IPS-18c (cell line): ENCODE results near the gene ZNF175.
"Not testable (repeated sequence)": the region's sequence is repeated elsewhere in the genome, so short reads cannot be mapped to it uniquely, and the experiment has no call there.

Experiments
- H3K4me3 ChIP-seq: 2 replicates; pipeline ENCODE4 v1.7.0; 2013; ENCODE audit warnings: low read depth, mild to moderate bottlenecking, low read length, moderate library complexity; ENCODE audit not compliant: insufficient read depth
- H3K9me3 ChIP-seq: one replicate; pipeline ENCODE4 v1.6.1; 2013; ENCODE audit warnings: mild to moderate bottlenecking, low read length, moderate library complexity; ENCODE audit not compliant: control insufficient read depth, insufficient read depth

The ZNF175 gene

DNA sequence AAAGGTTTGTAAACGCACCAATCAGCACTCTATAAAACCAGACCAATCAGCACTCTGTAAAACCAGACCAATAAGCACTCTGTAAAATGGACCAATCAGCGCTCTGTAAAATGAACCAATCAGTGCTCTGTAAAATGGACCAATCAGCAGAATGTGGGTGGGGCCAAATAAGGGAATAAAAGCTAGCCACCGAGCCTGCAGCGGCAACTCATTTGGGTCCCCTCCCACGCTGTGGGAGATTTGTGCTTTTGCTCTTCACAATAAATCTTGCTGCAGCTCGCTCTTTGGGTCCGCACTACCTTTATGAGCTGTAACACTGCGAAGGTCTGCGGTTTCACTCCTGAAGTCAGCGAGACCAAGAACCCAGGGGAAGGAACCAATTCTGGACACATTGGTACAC, 28.0 kb downstream of the ZNF175 start:
- Histone ChIP-seq H3K9me3 (no peaks in the 10 kb centered on the region), H3K4me3 (no peak overlapping the region)

GRCh38 chr19:51600940-51601580, 30.0 kb downstream of the ZNF175 start:
- Histone ChIP-seq H3K4me3 (no peak overlapping the region), H3K9me3 (no peaks in the 10 kb centered on the region)

DNA sequence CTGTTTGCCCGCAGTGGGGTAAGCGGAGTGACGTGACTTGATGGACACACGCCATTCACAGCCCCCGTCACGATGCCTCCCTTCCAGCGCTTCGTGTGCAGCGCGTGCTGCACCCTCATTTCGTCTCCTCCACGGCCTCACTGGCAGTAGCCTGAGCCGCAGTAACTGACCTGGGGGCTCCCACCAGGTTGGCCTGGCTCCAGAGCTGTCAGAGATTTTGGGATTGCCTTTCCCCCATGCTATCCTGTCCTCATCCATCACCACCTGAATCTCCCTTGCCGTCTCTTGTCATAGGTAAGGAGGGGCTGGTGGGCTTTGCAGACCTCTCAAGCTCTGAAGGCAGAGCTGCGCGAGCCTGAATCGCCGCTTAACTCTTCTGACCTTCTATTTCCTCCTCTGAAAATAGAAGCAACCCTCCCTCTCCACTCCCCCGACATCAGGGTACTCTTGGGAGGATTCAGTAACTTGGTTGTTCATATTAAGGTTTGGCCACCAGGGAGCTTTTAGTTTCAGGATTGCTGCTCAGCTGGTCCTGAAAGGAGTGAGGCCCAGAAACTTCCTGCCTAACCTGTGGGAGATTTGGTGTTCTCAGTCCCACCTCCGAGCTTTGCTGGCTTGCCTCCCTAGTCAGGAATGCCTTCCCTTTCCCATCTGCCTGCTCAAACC, 31.2 kb downstream of the ZNF175 start:
- Histone ChIP-seq H3K9me3 (no peaks in the 10 kb centered on the region), H3K4me3 (no peak overlapping the region)

- H3K4me3 ChIP-seq = no peak overlapping the region
- no peaks in the 10 kb centered on the region for H3K9me3 ChIP-seq
Measured at GRCh38 chr19:51607077-51607476, 36.0 kb downstream of the ZNF175 start.

DNA sequence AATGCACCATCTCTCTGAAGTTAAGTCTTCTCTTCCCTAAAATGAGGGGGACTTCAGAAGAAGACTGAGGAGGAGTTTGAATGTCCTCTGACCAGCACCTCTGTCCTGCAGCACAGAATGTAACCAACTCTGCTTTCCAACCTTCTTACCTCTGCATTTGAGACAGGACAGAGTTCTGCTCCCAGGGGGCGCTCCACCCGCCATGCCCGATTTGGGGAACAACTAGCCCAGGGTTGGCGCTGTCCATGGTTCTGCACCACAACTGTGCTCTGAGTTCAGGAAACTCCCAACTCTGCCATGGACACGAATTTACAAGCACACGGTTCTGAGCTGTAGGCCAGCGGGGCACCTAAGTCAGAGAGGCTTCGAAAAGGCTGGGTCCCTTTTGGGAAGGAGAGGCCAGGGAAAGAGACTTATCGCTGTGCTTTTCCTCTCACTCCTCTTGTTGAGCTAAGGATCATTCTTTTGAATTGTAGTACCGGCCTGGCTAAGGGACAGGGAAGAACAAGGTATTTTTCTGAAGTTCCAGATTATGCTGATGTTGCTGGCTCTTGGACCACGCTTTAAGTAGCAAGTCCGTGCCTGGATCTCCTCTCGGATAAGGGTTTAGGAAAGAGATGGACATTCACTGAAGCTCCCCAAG, 37.0 kb downstream of the ZNF175 start:
- Histone ChIP-seq H3K4me3 (no peak overlapping the region), H3K9me3 (no peaks in the 10 kb centered on the region)

DNA sequence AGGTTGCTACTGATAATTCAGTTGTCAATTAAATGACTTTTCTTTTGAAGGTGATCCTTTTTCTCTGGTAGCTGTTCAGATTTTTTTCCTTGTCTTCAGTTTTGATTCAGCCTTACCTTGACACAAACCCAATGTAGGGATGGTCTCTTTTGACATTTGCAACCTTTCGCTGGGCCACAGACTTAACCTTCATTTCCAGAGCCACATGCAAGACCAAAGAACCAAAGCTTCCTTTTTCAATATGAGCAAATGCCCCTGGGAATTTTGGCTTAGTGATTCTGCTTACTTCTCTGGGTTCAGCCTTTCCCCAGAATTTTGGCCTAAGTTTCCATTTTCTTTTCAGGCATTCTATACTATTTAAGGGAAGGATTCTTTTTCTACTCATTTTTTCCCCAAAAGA, 39.5 kb downstream of the ZNF175 start:
- H3K9me3 ChIP-seq = no peaks in the 10 kb centered on the region
- H3K4me3 ChIP-seq = no peak overlapping the region

DNA sequence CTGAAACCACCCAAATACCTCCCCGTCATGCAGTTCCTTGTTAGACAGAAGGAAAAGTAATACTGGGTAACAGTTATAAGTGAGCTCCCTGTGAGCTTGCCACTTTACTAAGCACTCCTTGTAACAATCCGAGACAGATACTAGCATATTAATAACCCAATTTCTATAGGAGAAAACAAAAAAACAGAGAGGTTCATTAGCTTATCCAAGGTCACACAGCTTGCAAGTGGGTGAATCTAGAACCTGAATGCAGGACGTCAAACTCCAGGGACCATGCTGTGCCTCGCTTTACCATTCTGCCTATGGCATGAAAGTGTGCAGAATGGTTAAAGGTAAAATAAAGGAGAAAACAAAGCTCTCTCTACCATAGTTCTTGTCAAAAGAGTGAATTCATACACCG, 43.7 kb downstream of the ZNF175 start:
- Histone ChIP-seq H3K4me3 (no peak overlapping the region), H3K9me3 (no peaks in the 10 kb centered on the region)

- no peak overlapping the region for H3K4me3 ChIP-seq
- H3K9me3 ChIP-seq = no peaks in the 10 kb centered on the region
Measured at GRCh38 chr19:51615991-51616390, 44.9 kb downstream of the ZNF175 start.

DNA sequence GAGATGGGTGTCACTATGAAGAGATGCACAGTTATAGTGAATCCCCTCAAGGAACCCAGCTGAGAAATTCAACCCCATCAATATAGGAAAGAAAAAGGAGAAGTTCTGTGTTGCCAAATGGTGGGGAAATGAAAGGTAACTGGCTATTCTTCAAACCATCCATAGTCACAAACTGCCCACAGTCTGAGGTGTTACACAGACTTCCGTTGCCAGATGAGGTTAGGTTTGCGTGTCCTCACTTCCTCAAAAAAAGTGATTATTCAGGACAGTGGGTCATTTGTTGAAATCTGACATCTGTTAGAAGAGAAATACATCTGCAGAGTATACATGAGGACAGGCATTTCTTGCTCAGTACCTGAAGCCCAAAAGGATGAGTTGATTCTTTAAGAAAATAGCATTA, 50.1 kb downstream of the ZNF175 start:
- no peaks in the 10 kb centered on the region for H3K9me3 ChIP-seq
- H3K4me3 ChIP-seq = no peak overlapping the region

DNA sequence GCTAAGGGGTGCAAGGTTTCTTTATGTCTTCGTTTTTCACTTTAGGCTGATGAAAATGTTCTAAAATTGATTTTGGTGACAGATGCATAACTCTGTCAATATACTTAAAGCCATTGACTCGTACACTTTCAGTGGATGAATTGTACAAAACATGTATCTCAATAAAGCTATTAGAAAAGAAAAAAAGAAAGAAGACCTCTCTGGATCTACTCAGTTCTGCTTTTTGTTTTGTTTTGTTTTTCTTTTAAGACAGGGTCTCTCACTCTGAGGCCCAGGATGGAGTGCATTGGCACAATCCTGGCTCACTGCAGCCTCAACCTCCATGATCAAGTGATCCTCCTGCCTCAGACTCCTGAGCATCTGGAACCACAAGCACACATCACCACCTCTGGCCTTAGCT, 55.6 kb downstream of the ZNF175 start:
- no peak overlapping the region for H3K4me3 ChIP-seq
- H3K9me3 ChIP-seq = no peaks in the 10 kb centered on the region

DNA sequence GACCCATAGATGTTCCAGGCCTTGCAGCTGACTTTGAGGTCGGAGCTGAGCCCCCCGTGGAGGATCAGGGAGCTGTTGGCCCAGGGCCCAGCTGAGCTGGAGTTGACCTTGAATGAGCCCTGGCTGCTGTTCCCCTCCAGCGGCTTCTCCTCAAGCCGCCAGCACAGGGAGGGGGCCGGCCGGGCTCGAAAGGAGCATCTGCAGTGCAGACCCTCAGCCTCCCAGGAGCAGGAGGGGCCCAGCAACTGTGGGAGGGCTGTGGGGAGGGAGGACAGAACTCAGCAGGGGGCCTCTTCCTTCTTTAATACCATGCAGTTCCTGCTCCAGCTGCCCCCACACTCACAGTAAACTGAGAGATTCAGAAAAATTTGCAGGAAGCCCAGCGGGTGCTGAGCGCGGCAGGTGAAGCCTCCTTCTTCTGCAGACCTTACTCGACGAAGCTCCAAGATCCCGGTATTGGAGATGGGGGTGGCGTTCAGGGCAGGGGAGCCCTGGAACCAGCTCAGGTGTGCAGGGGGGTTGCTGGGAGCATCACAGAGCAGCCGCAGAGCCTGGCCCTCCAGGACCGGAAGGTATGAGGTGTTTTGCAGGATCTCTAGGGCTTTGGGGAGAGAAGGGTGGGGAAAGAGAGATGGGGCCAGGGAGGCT, 56.5 kb downstream of the ZNF175 start:
- no peaks in the 10 kb centered on the region for H3K9me3 ChIP-seq
- no peak overlapping the region for H3K4me3 ChIP-seq

DNA sequence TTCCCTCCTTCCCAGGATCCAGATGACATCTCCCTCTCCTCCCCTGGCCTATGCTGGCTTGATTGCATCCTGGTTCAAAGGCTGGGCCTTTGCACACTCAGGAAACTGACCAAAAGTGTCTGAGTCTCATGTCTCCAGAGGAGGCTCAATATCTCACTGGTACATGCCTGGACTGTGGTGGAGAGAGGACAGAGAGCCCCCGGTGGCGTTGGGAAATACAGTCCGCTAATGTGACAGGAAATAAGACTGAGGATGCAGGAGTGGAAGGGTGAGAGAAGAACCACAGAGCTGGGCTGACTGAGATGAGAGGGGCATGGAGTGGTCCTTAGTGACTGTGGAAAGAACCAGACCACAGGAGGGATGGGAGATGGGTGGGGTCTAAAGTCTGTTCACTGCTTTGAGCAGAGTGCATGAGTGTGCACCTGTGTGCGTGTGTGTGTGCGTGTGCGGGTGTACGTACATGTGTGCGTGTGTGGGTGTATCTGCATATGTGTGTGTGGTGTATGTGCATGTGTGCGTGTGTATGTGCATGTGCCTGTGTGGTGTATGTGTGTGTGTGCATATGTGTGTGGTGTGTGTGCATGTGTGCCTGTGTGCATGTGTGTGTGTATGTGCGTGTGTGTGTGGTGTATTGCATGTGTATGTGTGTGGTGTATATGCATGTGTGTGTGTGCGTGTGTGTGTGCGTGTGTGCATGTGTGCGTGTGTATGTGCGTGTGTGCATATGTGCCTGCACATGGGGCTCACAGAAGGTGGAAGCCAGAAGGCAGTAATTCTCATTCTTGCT, 57.3 kb downstream of the ZNF175 start:
- Histone ChIP-seq H3K4me3 (no peak overlapping the region), H3K9me3 (no peaks in the 10 kb centered on the region)

- not testable (repeated sequence) for H3K4me3 ChIP-seq, H3K9me3 ChIP-seq
Measured at GRCh38 chr19:51630315-51630714, 59.2 kb downstream of the ZNF175 start, which contains the start of gene SIGLEC5. TSS of gene SIGLEC5 (minus strand) at chr19:51630401. CDS start at chr19:51630335, 66 bp downstream.

GRCh38 chr19:51632126-51632525, 61.0 kb downstream of the ZNF175 start:
- peaks cover 4% of the 10 kb centered on the region for H3K9me3 ChIP-seq
- no peak overlapping the region for H3K4me3 ChIP-seq

- Histone ChIP-seq H3K9me3 (peaks cover 4% of the 10 kb centered on the region), H3K4me3 (no peak overlapping the region)
Measured at GRCh38 chr19:51637362-51637978, 66.4 kb downstream of the ZNF175 start.

DNA sequence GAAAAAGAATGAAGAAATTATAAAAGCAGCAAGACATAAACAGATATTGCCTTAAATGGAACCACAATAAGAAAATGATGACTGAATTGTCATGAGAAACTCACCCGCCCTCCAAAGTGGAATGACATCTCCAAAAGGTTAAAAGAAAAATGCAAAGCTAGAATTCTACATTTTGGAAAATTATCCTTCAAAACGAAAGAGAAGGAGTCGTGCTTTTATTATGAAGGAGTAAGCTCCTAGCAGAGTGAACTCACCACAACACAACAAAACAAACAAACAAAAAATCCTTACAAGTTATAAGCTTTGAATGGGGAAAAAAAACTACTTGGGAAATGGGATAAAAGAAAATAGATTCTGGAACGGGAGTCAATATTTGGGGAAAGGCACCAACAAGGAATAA, 68.8 kb downstream of the ZNF175 start:
- H3K9me3 ChIP-seq = peaks cover 4% of the 10 kb centered on the region
- H3K4me3 ChIP-seq = no peak overlapping the region

DNA sequence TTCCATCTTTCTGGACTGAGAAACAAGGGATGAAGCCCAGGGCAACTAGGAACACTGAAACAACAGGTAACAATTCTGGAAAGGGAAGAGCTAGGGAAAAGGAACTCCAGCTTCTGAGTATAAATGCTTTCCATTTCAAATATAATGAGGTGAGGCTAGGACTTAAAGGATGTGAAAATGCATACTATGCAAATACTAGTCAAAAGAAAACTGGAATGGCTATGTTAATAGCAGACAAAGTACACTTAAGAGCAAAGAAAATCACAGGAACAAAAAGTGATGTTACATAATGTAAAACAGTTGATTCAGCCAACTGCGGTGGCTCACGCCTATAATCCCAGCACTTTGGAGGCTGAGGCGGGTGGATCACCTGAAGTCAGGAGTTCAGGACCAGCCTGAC, 69.3 kb downstream of the ZNF175 start:
- H3K9me3 ChIP-seq = peaks cover 2% of the 10 kb centered on the region
- no peak overlapping the region for H3K4me3 ChIP-seq
